ENCODE data around the gene IRF2BP2. TPM values are rescaled to one million over a fixed set of nuclear protein-coding genes. Genes with fewer than 3 reads are reported as not detected.

IRF2BP2 gene
- total and polyA plus RNA-seq, 2 of the 13 experiments (the other 11 are each of a cell fraction or from before 2014, with no cell fraction given), result 140 to 147 TPM

DNA sequence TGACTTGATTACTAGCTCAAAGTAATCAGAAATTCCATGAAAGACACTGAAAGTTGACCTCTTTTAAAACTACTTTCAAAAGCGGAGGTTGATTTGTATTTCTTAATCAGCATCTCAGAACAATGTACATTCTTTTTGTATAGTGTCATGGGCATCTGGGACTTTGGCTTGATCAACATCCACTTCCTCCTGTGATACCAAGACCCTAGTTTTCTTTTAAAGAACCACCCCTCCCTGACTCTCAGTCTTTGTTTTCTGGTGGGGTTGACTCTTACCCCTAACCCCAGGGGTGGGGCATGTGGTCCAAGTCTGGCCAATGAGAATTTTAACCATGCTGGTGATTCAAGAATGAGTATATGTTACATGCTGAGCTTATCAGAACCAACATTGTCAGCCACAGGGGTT lies 21.7 kb upstream of the IRF2BP2 start (continued):
- TF ChIP-seq, protein P1, sequence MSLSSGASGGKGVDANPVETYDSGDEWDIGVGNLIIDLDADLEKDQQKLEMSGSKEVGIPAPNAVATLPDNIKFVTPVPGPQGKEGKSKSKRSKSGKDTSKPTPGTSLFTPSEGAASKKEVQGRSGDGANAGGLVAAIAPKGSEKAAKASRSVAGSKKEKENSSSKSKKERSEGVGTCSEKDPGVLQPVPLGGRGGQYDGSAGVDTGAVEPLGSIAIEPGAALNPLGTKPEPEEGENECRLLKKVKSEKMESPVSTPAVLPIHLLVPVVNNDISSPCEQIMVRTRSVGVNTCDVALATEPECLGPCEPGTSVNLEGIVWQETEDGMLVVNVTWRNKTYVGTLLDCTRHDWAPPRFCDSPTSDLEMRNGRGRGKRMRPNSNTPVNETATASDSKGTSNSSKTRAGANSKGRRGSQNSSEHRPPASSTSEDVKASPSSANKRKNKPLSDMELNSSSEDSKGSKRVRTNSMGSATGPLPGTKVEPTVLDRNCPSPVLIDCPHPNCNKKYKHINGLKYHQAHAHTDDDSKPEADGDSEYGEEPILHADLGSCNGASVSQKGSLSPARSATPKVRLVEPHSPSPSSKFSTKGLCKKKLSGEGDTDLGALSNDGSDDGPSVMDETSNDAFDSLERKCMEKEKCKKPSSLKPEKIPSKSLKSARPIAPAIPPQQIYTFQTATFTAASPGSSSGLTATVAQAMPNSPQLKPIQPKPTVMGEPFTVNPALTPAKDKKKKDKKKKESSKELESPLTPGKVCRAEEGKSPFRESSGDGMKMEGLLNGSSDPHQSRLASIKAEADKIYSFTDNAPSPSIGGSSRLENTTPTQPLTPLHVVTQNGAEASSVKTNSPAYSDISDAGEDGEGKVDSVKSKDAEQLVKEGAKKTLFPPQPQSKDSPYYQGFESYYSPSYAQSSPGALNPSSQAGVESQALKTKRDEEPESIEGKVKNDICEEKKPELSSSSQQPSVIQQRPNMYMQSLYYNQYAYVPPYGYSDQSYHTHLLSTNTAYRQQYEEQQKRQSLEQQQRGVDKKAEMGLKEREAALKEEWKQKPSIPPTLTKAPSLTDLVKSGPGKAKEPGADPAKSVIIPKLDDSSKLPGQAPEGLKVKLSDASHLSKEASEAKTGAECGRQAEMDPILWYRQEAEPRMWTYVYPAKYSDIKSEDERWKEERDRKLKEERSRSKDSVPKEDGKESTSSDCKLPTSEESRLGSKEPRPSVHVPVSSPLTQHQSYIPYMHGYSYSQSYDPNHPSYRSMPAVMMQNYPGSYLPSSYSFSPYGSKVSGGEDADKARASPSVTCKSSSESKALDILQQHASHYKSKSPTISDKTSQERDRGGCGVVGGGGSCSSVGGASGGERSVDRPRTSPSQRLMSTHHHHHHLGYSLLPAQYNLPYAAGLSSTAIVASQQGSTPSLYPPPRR (CRISPR knock-in tag; IDR thresholded peaks at IDR 0.05; ENCODE audit: borderline replicate concordance), result no peak
- no peak for TF ChIP-seq ZFP36L1 (CRISPR knock-in tag; IDR thresholded peaks at IDR 0.05)
- TF ChIP-seq, protein P2, sequence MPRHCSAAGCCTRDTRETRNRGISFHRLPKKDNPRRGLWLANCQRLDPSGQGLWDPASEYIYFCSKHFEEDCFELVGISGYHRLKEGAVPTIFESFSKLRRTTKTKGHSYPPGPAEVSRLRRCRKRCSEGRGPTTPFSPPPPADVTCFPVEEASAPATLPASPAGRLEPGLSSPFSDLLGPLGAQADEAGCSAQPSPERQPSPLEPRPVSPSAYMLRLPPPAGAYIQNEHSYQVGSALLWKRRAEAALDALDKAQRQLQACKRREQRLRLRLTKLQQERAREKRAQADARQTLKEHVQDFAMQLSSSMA (CRISPR knock-in tag; IDR thresholded peaks at IDR 0.05), result no peak
- TF ChIP-seq PHF21A (CRISPR knock-in tag; IDR thresholded peaks at IDR 0.05), result no peak
- TF ChIP-seq TCF7 (IDR thresholded peaks at IDR 0.05; ENCODE audit: low read depth), result peak; percentile 31; the same call in 1 of the 2 replicates
- TF ChIP-seq EP300 (IDR thresholded peaks at IDR 0.05; ENCODE audit: low read depth in 2 of 2, low read length in 2 of 2), result peak in 1 of 2 experiments; percentile 82; a peak in 2 of 4 replicates
- peak; percentile 64; the same call in 1 of the 2 replicates for TF ChIP-seq EP300 (CRISPR knock-in tag; IDR thresholded peaks at IDR 0.05; ENCODE audit: borderline replicate concordance)
- TF ChIP-seq MEF2D (CRISPR knock-in tag; IDR thresholded peaks at IDR 0.05), result 0 out of 2 replicates have a peak, but pooled peaks have one; percentile 26
- TF ChIP-seq, protein P3, sequence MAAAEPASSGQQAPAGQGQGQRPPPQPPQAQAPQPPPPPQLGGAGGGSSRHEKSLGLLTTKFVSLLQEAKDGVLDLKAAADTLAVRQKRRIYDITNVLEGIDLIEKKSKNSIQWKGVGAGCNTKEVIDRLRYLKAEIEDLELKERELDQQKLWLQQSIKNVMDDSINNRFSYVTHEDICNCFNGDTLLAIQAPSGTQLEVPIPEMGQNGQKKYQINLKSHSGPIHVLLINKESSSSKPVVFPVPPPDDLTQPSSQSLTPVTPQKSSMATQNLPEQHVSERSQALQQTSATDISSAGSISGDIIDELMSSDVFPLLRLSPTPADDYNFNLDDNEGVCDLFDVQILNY (CRISPR knock-in tag; conservative IDR thresholded peaks at IDR 0.05), result no peak
- TF ChIP-seq, protein P4, sequence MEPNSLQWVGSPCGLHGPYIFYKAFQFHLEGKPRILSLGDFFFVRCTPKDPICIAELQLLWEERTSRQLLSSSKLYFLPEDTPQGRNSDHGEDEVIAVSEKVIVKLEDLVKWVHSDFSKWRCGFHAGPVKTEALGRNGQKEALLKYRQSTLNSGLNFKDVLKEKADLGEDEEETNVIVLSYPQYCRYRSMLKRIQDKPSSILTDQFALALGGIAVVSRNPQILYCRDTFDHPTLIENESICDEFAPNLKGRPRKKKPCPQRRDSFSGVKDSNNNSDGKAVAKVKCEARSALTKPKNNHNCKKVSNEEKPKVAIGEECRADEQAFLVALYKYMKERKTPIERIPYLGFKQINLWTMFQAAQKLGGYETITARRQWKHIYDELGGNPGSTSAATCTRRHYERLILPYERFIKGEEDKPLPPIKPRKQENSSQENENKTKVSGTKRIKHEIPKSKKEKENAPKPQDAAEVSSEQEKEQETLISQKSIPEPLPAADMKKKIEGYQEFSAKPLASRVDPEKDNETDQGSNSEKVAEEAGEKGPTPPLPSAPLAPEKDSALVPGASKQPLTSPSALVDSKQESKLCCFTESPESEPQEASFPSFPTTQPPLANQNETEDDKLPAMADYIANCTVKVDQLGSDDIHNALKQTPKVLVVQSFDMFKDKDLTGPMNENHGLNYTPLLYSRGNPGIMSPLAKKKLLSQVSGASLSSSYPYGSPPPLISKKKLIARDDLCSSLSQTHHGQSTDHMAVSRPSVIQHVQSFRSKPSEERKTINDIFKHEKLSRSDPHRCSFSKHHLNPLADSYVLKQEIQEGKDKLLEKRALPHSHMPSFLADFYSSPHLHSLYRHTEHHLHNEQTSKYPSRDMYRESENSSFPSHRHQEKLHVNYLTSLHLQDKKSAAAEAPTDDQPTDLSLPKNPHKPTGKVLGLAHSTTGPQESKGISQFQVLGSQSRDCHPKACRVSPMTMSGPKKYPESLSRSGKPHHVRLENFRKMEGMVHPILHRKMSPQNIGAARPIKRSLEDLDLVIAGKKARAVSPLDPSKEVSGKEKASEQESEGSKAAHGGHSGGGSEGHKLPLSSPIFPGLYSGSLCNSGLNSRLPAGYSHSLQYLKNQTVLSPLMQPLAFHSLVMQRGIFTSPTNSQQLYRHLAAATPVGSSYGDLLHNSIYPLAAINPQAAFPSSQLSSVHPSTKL (CRISPR knock-in tag; IDR thresholded peaks at IDR 0.05), result peak; percentile 75
- no peak for TF ChIP-seq HNRNPUL1 (IDR thresholded peaks at IDR 0.05; ENCODE audit: low read depth, low read length)
- no peak for TF ChIP-seq ZNF333 (CRISPR knock-in tag; IDR thresholded peaks at IDR 0.05; ENCODE audit: borderline replicate concordance)
- no peak for TF ChIP-seq MBNL3 (CRISPR knock-in tag; conservative IDR thresholded peaks at IDR 0.05)
- no peak for TF ChIP-seq ZNF225 (CRISPR knock-in tag; IDR thresholded peaks at IDR 0.05)
- no peak for TF ChIP-seq MXD4 (CRISPR knock-in tag; IDR thresholded peaks at IDR 0.05)
- TF ChIP-seq, protein P5, sequence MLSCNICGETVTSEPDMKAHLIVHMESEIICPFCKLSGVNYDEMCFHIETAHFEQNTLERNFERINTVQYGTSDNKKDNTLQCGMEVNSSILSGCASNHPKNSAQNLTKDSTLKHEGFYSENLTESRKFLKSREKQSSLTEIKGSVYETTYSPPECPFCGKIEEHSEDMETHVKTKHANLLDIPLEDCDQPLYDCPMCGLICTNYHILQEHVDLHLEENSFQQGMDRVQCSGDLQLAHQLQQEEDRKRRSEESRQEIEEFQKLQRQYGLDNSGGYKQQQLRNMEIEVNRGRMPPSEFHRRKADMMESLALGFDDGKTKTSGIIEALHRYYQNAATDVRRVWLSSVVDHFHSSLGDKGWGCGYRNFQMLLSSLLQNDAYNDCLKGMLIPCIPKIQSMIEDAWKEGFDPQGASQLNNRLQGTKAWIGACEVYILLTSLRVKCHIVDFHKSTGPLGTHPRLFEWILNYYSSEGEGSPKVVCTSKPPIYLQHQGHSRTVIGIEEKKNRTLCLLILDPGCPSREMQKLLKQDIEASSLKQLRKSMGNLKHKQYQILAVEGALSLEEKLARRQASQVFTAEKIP (CRISPR knock-in tag; IDR thresholded peaks at IDR 0.05; ENCODE audit: borderline replicate concordance), result no peak
- TF ChIP-seq ZSCAN30 (CRISPR knock-in tag; IDR thresholded peaks at IDR 0.05), result no peak
- TF ChIP-seq ZNF256 (CRISPR knock-in tag; conservative IDR thresholded peaks at IDR 0.05), result no peak

All from HepG2 (cell line).